ENCODE measurements around the gene MAGI3.

Gene MAGI3

DNA sequence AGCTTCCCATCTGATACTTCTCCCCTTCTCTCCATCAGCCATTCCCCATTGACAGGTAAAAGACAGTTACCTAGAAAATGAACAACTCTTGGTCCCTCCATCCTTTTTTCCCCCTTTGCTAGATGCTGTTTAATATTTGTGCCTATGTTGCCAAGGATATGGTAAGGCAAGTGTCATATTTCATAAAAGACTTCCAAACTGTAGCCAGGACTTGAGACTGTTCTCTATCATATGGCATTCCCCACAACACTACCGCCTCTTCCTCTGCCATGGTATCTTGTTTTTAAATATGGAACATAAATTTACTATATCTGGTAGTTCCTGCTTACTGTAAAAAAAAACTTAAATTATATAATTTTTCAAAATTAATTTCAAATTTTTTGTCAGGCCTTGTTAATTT is 271.8 kb downstream of the MAGI3 start:
- no peak for DNase-seq

DNA sequence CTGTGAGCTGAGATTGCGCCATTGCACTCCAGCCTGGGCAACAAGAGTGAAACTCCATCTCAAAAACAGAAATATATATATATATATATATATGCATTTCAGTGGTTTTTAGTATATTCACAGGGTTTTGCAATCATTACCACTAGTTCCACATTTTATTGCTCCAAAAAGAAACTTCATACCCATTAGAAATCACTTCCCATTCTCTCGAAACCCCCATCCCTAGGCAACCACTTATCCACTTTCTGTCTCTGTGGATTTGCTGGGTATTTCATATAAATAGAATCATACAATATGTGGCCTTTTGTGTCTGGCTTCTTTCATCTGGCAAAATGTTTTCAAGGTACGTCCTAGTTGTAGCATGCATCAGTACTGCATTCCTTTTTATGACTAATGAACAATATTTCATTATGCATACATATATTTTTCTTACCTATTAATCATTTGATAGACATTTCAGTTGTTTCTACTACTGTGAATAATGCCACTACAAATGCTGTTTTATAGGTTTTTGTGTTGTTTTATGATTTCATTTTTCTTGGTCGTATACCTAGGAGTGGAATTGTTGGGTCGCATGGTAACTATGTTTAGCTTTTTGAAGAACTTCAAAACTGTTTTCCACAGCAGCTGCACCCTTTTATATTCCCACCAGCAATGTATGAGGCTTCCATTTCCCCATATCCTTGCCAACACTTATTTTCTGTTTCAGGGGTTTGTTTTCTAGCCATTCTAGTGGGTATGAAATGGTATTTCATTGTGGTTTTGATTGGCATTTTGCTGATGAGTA is 273.0 kb downstream of the MAGI3 start:
- DNase-seq = no peak

DNA sequence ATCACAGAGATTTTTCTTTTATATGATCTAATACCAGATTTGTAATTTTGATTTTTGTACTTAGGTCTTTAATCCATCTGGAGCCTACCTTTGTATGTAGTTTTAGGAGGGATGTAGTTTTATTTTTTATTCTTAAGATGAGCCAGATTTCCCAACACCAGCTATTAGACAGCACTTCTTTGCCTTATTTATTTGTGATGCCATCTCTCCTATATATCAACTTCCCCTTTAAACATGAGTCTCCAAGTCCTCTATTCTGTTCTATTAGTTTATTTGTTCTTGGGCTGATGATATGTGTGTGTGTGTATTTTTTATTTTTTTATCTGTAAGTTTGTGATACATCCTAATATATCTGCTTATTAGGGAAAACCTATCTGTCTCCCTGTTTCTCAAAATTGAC is 274.8 kb downstream of the MAGI3 start:
- DNase-seq = no peak

DNA sequence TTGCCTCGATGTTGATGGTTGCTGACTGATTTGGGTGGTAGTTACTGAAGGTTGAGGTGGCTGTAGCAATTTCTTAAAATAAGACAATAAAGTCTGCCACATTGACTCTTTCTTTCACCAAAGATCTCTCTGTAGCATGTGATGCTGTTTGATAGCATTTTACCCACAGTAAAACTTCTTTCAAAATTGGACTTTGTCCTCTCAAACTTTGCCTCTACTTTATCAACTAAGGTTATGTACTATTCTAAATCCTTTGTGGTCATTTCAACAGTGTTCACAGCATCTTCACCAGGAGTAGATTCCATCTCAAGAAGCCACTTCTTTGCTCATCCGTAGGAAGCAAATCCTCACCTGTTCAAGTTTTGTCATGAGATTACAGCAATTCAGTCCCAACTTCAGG is 275.8 kb downstream of the MAGI3 start:
- no peak for DNase-seq

DNA sequence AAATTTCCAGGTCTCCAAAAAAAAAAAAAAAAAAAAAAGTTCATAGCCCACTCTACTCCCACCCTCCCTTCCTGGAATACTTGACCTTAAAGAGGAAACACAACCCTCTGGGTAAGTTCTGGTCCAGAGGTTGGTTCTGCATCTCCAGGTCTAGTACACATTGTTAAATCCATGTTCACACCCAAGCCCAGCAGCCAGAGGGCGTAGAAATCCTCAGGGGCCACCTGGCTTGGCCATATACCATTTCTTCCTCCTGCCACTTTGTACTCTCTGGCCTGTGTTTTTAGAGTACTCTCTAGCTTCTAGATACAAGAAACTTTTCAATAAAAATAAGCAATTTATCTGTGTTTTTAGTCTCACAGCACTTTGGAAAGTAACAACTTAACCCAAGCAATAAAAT is 279.7 kb downstream of the MAGI3 start:
- DNase-seq = no peak

DNA sequence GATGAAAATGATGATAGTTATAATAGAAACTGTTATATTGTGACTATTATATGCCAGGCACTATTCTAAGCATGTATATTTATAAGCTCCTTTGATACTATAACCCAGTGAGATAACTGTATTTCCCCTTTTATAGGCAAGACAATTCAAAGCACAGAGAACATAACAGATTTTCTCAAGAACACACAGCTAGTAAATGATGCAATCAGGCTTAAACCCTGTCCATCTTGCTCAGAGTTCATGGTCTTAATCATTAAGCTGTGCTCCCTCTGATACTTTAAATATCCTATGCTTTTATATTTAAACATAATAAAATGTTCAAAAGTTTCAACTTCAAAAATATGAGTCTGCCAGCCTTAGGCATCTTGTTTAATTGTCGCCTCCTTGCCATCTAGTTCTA is 280.3 kb downstream of the MAGI3 start:
- DNase-seq = no peak

DNA sequence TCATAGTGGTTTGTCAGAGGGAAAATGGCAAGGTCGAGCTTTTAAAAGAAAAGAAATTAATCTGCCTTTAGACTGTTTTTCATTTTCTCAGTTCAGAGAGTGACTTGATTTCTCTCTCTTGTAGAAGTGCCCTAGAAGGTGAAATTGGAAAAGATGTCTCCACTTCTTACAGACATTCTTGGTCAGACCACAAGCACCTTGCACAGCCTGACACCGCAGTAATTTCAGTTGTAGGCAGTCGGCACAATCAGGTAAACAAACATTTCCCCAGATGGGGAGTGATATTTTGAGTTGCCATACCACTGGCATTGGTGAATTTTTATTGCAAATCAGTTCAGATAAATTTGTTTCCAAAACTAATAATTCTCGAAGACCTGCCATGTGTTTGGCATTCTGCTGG is 282.2 kb downstream of the MAGI3 start:
- no peak for DNase-seq

DNA sequence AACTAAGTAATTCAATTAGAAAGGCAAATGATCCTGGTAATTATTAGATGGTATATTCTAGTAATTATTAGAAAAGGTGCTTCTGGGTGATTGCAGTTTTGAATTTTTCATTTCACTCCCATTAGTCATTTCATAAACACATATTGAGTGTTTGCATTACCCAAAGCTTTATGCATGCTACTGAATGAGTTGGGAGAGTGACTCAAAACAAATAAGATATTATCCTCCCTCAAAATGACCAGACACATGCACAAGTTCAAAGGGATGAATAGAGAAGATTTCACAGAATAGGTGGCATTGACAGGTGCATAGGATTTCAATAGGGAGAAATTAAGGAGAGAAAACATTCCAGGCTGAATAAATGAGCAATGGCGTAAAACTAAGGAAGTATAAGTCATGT is 284.3 kb downstream of the MAGI3 start:
- no peak for DNase-seq

DNA sequence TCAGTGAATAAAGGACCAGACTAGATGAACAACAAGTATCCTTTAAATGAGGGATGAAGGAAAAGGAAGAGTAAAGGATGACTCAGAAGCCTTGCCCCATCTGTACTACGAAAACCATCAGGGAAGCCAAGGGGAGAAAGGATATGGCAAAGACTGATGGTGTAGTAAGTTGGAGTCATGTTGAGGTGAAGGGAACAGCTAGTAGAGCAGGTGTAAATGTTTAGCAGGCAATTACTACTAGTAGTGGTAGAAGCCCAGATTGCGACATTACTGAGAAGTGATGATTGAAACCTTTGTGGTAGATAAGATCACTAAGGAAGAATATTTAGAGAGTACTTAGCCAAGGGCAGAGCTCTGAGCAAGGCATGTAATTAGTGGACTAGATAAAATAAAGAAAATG is 285.0 kb downstream of the MAGI3 start:
- DNase-seq = no peak

DNA sequence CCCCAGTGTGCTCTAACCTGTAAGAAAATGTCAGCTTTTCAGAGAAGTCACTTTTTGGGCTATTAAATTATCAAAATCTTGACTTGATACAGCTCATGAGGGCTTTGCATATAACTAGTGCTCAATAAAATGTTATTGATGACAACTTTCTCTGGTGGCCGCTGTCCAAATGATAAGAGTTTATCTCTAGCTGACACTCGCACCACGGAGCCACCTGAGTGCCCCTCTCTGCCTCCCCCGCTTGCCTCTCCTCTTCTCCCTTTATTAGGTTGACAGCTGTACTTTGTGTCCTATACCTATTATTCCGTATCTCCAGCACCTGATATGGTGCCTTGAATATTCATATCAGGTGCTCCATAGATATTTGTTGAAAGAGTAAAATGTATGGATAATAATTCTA is 286.2 kb downstream of the MAGI3 start:
- DNase-seq = no peak

DNA sequence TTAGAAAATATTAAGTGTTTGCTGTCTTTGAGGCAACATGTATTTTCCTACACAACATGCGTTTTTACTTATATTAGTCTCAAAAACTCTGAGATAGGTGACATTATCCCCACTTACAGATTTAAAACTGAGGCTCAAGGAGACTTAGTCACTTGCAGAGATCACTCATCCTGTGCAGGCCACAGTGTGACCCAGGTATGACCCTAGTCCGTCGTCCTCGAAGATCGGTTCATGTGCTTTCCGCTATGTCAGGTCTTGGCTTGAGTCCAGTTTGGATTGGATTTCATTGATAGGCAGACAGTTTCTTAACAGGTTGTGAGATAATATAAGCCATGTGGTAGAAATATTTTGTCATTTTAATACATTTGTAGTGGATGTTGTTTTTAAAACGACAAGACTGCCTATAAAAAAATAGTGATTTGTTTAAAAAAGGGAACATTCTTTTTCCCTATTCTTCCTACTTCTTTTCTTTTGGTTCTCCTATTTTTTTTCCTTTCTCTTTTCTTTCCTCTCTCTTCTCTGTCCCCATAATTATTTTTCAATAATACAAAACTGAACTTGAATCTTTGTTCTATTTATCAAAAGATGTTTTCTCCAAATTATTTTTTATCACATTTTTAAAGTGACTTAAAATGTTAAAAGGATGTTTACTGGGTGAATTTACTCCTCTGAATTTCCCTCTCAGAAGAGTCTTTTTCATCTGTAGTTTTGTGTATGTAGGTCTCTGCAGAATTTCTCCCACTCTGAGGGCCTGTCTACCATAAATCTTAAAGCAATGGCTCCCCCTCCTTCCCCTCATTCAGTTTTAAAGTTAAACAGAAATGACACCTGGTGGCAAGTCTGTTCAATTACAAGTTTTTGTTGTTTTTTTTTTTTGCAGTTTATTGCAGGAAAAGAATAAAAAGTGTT is 287.2 kb downstream of the MAGI3 start:
- no peak for DNase-seq

DNA sequence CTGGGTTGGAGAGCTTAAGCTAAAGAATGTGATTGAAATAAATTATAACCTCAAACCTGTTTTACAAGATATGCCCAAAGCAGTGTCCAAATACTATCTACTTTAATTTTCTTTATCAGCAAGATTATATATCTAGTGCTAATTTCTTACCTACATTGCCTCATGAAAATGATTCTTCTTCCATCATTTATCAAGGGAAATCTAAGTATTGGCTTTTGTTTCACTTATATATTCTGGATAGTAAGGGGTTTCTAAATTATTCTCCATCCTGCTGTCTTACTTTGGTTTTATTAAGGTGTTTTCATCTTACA is 287.8 kb downstream of the MAGI3 start:
- DNase-seq = no peak

DNA sequence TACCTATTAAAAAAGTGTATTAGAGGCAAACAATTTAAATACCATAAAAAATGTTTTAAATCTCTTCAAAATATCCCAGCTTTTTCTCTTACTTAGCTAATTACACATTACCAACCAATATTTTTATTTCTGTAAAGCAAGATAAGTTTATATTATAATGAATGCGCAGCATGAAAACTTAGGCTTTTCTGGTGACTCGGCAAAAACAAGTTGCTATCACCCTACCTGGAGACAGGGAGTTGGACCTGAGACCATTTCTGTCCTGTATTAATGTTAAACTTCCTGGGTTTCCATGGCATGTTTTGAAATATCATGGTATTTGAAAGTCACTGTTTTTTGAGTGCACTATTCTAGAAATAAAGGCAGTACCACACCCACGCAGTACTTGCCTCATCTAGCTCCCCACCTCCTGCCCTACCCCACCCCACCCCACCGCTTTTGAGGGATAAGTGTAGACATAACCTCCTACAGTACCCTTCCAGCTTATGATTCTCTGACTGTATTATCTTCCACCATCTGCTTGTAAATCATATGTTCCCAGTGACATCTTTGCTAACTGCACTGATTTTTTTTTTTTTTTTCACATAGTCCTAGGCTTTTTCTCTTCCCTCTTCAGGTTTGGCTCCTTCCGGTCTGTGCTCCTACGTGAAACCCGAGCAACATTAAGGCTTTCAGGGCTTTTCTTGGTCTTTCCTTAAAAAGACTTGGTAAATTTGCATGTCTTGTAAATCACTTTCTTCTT is 291.5 kb downstream of the MAGI3 start:
- DNase-seq = no peak

DNA sequence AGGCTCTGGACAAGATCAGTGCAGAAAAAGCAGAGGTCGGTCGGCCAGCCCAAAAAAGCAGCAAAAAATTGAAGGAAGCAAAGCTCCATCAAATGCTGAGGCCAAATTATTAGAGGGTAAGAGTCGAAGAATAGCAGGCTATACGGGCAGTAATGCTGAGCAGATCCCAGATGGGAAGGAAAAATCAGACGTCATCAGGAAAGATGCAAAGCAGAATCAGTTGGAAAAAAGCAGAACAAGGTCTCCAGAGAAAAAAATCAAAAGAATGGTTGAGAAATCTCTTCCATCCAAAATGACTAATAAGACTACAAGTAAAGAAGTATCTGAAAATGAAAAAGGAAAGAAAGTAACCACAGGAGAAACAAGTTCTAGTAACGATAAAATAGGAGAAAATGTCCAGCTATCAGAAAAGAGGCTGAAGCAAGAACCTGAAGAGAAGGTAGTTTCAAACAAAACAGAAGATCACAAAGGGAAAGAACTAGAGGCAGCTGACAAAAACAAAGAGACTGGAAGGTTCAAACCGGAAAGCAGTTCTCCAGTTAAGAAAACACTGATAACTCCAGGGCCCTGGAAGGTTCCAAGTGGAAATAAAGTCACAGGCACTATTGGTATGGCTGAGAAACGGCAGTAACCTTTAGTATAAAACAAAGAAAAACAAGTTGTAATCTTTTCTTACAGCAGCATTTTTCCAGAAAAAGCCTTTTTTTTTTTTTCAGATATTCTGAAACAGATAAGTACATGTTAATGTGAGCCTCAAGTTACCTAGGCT is 293.3 kb downstream of the MAGI3 start:
- no peak for DNase-seq

DNA sequence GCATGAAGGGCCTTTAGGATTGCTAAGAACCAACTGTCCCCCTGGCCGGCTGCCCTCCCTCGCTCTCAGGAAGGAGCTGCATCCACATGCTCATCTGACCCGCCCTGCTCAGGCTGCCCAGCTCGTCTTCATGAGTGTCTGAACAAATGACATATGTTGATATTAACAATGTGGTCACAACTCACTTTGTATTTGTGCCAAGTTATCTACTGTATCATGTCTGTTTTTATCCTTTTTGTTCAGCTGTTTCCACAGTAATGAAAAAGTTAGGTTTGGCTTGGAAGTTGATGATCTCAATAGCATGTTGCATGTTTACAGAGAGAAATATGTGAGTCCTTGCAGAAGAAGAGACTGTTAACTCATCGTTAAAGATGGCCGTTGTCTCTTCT is 293.8 kb downstream of the MAGI3 start:
- no peak for DNase-seq

DNA sequence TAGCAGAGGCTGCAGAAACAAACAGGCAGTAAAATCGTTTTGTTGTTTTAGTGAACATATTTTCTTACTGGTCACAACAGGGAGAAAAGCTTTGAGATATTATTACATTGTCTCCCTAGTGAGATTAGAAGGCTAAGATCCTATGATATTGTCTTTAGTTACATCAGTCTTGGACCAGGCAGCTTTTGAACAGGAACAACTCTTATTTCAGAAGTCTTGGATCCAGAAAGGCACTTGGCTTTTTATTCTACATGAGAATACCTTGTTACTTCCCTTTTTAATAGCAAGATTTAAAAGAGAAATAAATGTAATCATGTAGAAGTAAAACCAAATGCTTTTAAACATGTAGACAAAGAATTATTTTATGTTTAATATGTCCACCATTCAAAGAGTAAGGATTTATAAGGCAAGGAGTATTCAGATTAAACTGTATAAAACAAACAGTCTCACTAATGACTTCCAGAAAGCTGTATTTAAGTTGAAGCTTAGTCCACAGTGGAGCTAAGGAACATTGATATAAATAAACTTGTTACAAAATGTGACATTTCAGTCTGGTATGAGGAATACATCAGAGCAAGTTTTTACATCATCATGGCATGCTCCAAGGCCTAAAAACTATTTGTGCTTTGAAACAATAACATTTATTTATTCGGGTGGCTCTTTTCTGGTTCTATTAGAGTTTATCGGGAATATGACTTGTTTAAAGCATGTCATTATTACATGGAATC is 296.7 kb downstream of the MAGI3 start:
- DNase-seq = no peak

DNA sequence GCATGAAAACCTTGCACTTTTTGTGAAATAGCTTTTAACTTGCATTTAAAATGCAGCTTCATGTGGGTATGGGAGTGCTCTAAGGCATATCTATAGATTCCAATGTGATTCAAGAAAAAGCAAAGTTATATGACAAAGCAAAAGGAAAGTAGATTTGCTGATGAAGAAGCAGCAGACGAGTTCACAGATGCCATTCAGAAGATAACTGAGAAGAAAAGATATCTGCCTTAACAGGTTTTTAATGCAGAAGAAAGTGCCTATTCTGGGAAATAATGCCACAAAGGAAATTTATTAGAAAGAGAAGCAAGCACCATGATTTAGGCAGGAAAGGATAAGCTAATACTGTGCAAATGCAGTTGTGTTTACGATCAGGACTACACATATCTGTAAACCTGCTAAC is 300.9 kb downstream of the MAGI3 start:
- no peak for DNase-seq

DNA sequence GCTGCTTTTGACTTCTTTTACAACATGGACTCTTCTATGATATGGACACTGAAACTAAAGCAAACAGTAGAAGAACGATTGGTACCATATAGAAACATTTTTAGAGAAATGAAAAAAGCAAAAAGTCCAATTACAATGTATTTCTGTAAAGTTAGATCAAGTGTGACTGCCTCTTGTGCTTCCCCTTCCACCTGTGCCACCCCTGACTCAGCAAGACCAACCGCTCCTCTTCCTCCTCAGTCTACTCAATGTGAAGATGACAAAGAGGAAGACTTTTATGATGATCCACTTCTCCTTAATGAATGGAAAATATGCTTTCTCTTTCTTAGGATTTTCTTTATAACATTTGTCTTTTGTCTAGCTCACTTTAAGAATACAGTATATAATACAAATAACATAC is 302.0 kb downstream of the MAGI3 start:
- no peak for DNase-seq

DNA sequence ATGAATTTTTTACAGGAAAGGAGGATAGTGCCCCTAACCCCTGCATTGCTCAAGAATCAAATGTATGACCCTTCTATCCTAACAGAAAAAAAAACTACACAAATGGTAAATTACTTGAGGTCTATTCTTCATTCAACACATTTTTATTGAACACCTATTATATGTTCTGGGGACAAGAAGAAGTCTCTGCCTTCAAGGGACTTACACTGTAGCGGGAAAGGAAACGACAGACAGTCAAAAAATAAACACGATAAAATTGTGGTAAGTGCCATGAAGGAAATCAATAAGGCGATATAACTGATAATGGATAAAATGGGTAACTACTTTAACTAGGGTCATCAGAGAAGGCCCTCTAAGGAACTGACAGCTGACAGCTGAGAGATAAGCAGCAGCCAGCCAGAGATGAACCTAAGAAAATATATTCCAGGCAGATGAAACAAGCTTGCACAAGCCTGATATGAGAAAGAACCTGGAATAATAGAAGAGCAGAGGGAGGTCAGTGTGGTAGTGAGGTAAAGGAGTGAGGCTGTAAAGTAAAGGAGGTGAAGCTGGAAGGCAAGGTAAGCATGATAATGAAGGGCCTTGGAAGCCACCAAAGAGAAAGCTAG is 302.6 kb downstream of the MAGI3 start:
- no peak for DNase-seq

DNA sequence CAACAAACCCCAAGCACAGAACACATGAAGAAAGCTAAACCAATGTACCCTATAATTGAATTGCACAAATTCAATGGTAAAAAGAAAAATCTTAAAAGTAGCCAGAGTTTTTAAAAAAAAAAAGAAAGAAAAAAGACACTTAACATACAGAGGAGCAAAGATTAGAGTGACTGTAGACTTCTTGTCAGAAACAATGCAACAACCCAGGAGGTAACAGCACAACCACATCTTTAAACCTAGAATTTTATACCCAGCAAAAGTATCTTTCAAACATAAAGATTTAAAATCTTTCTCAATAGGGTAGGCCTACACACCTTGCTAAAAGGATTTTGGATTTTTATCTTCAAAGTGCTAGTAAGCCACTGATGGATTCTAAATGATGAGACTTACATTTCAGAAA is 304.6 kb downstream of the MAGI3 start:
- DNase-seq = no peak

DNA sequence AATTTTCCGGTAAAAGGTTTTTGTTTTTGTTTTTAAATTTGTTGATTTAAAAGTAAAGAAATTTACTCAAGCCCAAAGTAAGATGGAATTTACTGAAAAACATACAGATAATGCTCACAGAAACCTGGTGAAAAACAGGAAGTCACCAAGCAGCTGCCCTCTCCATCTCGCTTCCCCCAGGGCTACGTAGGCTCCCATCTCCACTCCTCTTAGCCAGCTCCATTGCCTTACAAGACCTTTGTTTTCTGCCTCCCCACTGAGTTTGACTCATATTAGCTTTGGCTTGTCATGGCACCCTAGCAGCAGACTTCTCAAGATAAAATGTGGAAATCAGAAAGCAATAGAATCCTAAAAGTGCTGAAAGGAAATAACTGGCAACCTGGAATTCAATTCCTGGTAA is 311.1 kb downstream of the MAGI3 start:
- no peak for DNase-seq

All from stimulated activated CD4-positive, alpha-beta T cell treated with anti-CD3 and anti-CD28 coated beads, Interleukin-2, amount 100 ng/mL, for 48 hours (primary cell).